HG03196 (cell line): Measurements from ENCODE around the gene SCAND1.
"Not testable (repeated sequence)": the region's sequence is repeated elsewhere in the genome, so short reads cannot be mapped to it uniquely, and the experiment has no call there.

Experiments
- ATAC-seq: cut with Tn5 transposase; IDR thresholded peaks from one replicate; pipeline ENCODE4 v1.9.1; 2021; ENCODE audit not compliant: unreplicated experiment

SCAND1 gene

GRCh38 chr20:35963878-35964277 is 9.6 kb upstream of the SCAND1 start:
- no peak for ATAC-seq

- not testable (repeated sequence) for ATAC-seq
Observed at GRCh38 chr20:35959291-35959690, 5.0 kb upstream of the SCAND1 start.

DNA sequence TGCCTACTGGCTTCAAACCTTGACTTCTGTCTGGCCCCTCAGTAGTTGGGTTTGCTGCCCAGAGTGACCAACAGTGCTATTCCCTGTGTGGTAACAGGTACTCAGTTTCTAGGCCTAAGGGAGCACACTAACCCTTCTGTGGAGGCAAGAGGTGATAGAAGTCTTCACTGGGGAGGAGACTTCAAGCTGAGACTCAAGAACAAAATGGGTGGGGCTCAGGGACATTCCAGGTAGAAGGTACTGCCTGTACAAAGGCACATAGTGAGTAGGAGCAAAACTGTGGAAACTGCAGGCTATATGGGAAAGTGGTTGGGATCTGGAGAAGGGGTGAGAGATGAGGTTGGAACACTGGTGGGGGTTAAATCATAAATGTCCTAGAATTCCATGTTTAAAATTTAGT is 2.3 kb upstream of the SCAND1 start:
- ATAC-seq: no peak

DNA sequence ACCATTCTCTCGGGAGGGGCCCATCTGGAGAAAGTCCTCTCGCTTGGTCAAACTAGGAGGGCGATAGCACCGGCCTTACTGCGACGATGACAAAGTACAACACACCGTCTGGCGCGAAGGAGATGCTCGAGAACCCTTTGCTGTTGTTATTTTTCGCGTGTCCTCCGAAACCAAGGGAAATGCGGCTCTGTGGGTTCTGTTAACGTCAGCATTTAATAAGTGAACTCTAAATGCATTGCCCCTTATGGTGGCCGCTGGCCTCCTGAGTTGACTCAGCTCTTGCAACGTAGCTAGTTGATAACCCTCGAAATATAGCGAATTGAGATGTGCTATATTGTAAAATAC is 577 bp upstream of the SCAND1 start:
- ATAC-seq: no peak

GRCh38 chr20:35953387-35954199 is 709 bp downstream of the SCAND1 start:
- peak; percentile 20 for ATAC-seq

DNA sequence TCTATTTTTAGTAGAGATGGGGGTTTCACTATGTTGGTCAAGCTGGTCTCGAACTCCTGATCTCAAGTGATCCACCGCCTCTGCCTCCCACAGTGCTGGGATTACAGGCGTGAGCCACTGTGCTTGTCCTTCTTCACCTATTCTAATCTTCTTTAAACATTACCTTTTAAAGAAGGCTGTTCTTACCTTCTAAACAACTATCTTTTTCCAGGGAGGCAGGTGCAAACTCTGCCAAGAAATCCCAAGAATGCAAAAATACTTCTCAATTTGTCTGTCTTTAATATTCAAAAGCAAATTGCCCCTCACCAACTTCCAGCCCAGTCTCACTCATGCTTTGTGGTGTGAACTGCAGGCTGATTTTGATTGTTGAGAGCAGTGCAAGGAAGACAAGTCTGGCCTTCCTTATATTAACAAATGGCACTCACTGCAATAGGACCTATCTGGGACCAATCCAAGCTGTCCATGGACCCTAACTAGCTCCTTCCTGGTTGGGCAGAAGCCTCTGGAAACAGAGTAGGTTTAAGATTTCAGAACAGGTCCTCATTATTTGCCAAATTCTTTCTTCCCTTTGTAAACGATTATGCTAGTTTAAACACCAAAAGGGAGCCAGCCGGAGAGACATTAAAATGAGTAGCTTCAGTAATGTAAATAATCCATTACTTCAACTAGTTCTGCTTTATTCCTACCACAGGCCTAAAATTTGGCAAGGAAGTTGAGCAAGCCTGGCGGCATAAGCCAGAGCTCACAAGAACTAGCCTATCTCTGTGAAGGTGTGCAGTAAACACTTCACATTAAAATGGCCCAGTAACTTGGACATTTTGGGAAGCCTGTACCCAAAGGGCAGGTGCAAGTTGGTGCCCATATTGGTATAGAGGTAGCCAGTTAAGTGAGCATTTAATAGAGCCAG is 1.6 kb downstream of the SCAND1 start:
- no peak for ATAC-seq

DNA sequence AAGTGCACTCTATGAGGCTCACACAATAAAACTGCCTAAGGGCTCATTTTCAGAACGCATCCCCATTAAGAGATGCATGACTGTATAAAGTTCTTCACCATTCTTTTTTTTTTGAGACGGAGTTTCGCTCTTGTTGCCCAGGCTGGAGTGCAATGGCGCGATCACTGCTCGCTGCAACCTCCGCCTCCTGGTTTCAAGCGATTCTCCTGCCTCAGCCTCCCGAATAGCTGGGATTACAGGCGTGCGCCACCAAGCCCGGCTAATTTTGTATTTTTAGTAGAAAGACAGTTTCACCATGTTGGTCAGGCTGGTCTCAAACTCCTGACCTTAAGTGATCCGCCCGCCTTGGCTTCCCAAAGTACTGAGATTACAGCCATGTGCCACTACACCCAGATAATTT is 2.2 kb downstream of the SCAND1 start:
- ATAC-seq: not testable (repeated sequence)

DNA sequence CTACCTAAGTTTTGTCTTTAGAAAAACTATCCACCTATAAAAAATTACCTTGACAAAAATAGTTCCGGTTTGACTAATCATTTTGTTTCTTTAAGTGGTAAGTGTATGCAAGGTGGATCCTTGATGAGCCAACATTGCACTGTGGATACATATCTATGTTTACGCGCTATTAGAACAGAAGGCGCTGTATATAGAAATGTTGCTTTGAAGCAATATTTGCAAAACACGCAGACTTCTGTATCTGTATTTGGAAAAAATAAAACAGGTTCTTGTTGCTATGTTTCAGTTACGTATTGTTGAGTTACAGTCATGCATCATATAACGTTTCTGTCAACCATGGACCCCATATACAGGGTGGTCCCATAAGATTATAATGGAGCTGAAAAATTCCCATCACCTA is 4.2 kb downstream of the SCAND1 start:
- ATAC-seq: no peak

GRCh38 chr20:35947907-35948306 is 6.4 kb downstream of the SCAND1 start:
- no peak for ATAC-seq

DNA sequence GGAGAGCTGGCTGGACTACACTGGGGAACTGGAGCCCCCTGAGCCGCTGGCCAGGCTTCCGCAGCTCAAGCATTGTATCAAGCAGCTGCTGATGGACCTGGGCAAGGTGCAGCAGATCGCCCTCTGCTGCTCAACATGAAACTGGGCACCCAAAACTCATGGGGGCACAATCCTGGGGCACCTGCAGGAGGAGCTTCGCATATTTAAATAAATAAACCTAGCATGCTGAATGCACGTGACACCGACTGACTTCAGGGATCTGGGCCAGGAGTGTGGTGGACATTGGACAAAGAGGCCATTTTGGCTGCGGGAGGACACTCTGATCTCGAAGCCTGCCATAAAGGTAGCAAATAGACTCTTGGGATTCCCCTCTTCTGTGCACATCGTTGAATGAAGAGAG is 6.8 kb downstream of the SCAND1 start:
- no peak for ATAC-seq

GRCh38 chr20:35942243-35942642 is 12.1 kb downstream of the SCAND1 start:
- no peak for ATAC-seq

GRCh38 chr20:35941620-35942019 is 12.7 kb downstream of the SCAND1 start:
- no peak for ATAC-seq

- no peak for ATAC-seq
Observed at GRCh38 chr20:35939264-35939663, 15.0 kb downstream of the SCAND1 start.

- no peak for ATAC-seq
Observed at GRCh38 chr20:35934050-35934449, 20.3 kb downstream of the SCAND1 start.

DNA sequence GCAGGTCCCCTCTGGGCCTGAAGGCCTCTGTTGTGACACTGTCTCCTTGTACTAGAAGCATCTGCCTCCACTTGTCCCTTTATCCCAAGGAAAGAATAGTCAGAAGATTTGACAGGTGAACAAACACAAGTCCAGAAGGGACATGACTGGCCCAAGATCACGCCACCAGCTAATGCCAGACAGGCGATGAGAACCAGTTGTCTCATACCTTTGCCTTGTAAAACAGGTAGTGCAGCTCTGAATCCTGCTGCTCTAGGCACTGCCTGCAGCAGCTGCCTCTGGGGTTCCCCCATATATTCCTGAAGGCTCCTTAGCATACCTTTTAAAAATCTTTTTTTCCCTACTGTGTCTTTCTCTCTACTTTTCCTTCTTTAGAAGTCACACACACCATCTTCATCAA is 25.0 kb downstream of the SCAND1 start:
- no peak for ATAC-seq

GRCh38 chr20:35920523-35920922 is 33.8 kb downstream of the SCAND1 start:
- no peak for ATAC-seq

GRCh38 chr20:35918021-35918420 is 36.3 kb downstream of the SCAND1 start:
- ATAC-seq: no peak

GRCh38 chr20:35917077-35917476 is 37.2 kb downstream of the SCAND1 start:
- no peak for ATAC-seq

- no peak for ATAC-seq
Observed at GRCh38 chr20:35912881-35913280, 41.4 kb downstream of the SCAND1 start.

DNA sequence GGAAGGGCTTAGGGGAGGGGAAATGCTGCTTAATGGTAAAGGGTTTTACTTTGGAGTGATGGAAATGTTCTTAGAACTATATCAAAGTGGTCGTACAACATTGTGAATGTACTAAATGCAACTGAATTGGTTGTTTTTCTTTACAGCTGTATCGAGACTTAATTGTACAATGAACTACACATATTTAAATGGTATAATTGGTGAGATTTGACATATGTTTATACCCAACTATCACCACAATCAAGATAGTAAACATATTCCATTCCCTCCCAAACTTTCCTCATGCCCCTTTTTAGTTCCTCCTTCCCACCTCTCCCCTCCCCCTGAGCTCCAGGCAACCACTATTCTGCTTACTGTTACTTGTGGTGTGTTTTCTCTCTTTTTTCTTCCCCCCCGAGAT is 44.0 kb downstream of the SCAND1 start:
- ATAC-seq: no peak

DNA sequence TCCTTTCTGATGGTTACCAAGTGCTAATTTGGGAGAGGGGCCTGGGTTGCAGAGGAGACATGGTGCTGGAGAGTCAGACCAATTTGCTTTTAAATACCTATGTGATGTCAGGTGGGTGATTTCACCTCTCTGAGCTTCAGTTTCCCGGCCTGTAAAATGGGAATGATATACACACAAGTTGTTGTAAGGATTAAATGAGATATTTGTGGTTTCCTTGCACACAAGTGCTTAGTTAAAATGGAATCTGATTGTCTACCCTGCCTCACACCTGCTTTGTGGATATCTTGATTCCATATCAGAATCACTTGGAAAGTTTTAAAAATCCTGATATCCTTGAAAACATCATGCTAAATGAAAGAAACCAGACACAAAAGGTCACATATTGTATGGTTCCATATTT is 44.5 kb downstream of the SCAND1 start:
- ATAC-seq: no peak

- no peak for ATAC-seq
Observed at GRCh38 chr20:35909176-35909575, 45.1 kb downstream of the SCAND1 start.
